Neutrophil (primary cell): Measurements from ENCODE around the gene LOXHD1.

Experiments
- H3K27ac ChIP-seq: fragments of 200-600 bp; sonication (generic); 2 replicates; pipeline ENCODE4 v1.5.1; 2016; ENCODE audit warnings: mild to moderate bottlenecking, moderate library complexity
- H3K27me3 ChIP-seq: fragments of 200-600 bp; sonication (generic); 2 replicates; pipeline ENCODE4 v1.6.0; 2016; ENCODE audit warnings: mild to moderate bottlenecking
- H3K36me3 ChIP-seq: fragments of 200-600 bp; sonication (generic); 2 replicates; pipeline ENCODE4 v1.5.1; 2017
- H3K4me1 ChIP-seq, 2 experiments: fragments of 200-600 bp in 1 of 2; sonication (generic) in 1 of 2; 1 replicate in 1 of 2; 2 replicates in 1 of 2; pipeline versions ENCODE4 v1.5.1 to v1.6.1; 2013 to 2016; ENCODE audit warnings: low read depth in 1 of 2, low read length in 1 of 2, mild to moderate bottlenecking in 1 of 2, moderate library complexity in 1 of 2; ENCODE audit not compliant: control insufficient read depth in 1 of 2, insufficient read depth in 1 of 2
- H3K4me3 ChIP-seq, 2 experiments: fragments of 200-600 bp in 1 of 2; sonication (generic) in 1 of 2; 1 replicate in 1 of 2; 2 replicates in 1 of 2; pipeline ENCODE4 v1.5.1; 2013 to 2016; ENCODE audit warnings: low read depth in 1 of 2, low read length in 1 of 2, mild to moderate bottlenecking in 1 of 2, moderate library complexity in 1 of 2
- H3K9me3 ChIP-seq: fragments of 200-600 bp; sonication (generic); 2 replicates; pipeline ENCODE4 v1.5.1; 2016
- CTCF ChIP-seq: fragments of 200-600 bp; sonication (generic); IDR thresholded peaks from 2 replicates; pipeline ENCODE4 v1.5.1; 2016; ENCODE audit warnings: antibody characterized with exemption

The LOXHD1 gene

GRCh38 chr18:46668694-46669093 lies 11.7 kb upstream of the LOXHD1 start:
- TF ChIP-seq CTCF = no peak
- Histone ChIP-seq H3K27me3 (peaks cover 64% of the 10 kb centered on the region), H3K36me3 (no peaks in the 10 kb centered on the region), H3K27ac (no peak overlapping the region), H3K9me3 (no peaks in the 10 kb centered on the region), H3K4me3 (no peak overlapping the region), H3K4me1 (no peaks in the 10 kb centered on the region)

- H3K9me3 ChIP-seq = no peaks in the 10 kb centered on the region
- H3K27ac ChIP-seq = no peak overlapping the region
- no peaks in the 10 kb centered on the region for H3K4me1 ChIP-seq
- no peak overlapping the region for H3K4me3 ChIP-seq
- no peaks in the 10 kb centered on the region for H3K36me3 ChIP-seq
- TF ChIP-seq CTCF = no peak
- peaks cover 68% of the 10 kb centered on the region for H3K27me3 ChIP-seq
Observed at GRCh38 chr18:46668135-46668534, 11.1 kb upstream of the LOXHD1 start.

GRCh38 chr18:46663539-46663938 lies 6.5 kb upstream of the LOXHD1 start:
- H3K36me3 ChIP-seq = no peaks in the 10 kb centered on the region
- peaks cover 41% of the 10 kb centered on the region for H3K27me3 ChIP-seq
- no peak overlapping the region for H3K4me3 ChIP-seq

GRCh38 chr18:46660957-46661749 lies 4.1 kb upstream of the LOXHD1 start:
- Histone ChIP-seq H3K27me3 (peaks cover 24% of the 10 kb centered on the region), H3K27ac (no peak overlapping the region), H3K9me3 (no peaks in the 10 kb centered on the region), H3K4me1 (no peaks in the 10 kb centered on the region), H3K4me3 (no peak overlapping the region), H3K36me3 (no peaks in the 10 kb centered on the region)
- TF ChIP-seq CTCF = no peak

More at GRCh38 chr18:46663539-46663938, 6.5 kb upstream of the LOXHD1 start:
- no peak for TF ChIP-seq CTCF
- Histone ChIP-seq H3K4me1 (no peaks in the 10 kb centered on the region), H3K27ac (no peak overlapping the region), H3K9me3 (no peaks in the 10 kb centered on the region)

GRCh38 chr18:46659484-46659883 lies 2.5 kb upstream of the LOXHD1 start:
- H3K9me3 ChIP-seq = no peaks in the 10 kb centered on the region
- no peak overlapping the region for H3K4me3 ChIP-seq
- TF ChIP-seq CTCF = no peak
- no peaks in the 10 kb centered on the region for H3K36me3 ChIP-seq
- H3K27ac ChIP-seq = no peak overlapping the region
- peaks cover 17% of the 10 kb centered on the region for H3K27me3 ChIP-seq
- no peaks in the 10 kb centered on the region for H3K4me1 ChIP-seq
